K562 (cell line): ENCODE measurements around the gene TOM1L2. TPM values are rescaled to one million over a fixed set of nuclear protein-coding genes. Genes with fewer than 3 reads are reported as not detected.

ENCODE experiments used
- ATAC-seq: fragments of 200-7000 bp; cut with Tn5 transposase; 3 replicates; pipeline ENCODE4 v1.9.1; 2020; ENCODE audit warnings: moderate library complexity
- BruUV-seq: library from RNA; stranded (reverse); fragments of 400-500 nt; replicated peaks from 2 replicates; lab custom pipeline; 2021; lab: Mats Ljungman, UMichigan
- CTCF ChIA-PET: fragments of 300-600 bp; formaldehyde crosslinking; extraction: SDS; loops from one replicate; lab custom pipeline; 2021; ENCODE audit warnings: low intra/inter-chr PET ratio; lab: Yijun Ruan, JAX
- POLR2A ChIA-PET: fragments of 300-600, 350-650 bp; sonication (Branson Sonifier 250); formaldehyde crosslinking; extraction: SDS; loops from one replicate; lab custom pipeline; 2021; ENCODE audit warnings: antibody characterized with exemption, inconsistent platforms; lab: Yijun Ruan, JAX
- DNase-seq, 4 experiments: peaks; one replicate each; pipeline versions ENCODE4 v3.0.0 to v3.0.0-alpha.2; 2011 to 2018; ENCODE audit warnings: low spot score in 3 of 4, mixed read lengths in 3 of 4; ENCODE audit errors: extremely low read depth in 1 of 4
- FAIRE-seq: peaks from 2 replicates; lab custom pipeline; 2011; peaks lifted over from hg19 to GRCh38; lab: Jason Lieb, UNC
- H2AFZ ChIP-seq: 2 replicates; pipeline ENCODE4 v1.6.0; 2011; ENCODE audit warnings: low read depth, low read length, control low read depth, inconsistent platforms
- H3K27ac ChIP-seq: fragments of 200-600 bp; 3 replicates; pipeline ENCODE4 v1.8.0; 2011; ENCODE audit warnings: low read depth, mild to moderate bottlenecking, control low read depth, inconsistent platforms, low read length, moderate library complexity, mixed read lengths; ENCODE audit errors: extremely low read depth
- H3K27me3 ChIP-seq, 2 experiments: fragments of 300-600 bp in 1 of 2; 2 replicates in 1 of 2; 3 replicates in 1 of 2; pipeline versions ENCODE4 v1.6.0 to v1.8.0; 2011; ENCODE audit warnings: inconsistent platforms in 2 of 2, low read length in 2 of 2, mild to moderate bottlenecking in 1 of 2, mixed read lengths in 1 of 2, moderate library complexity in 1 of 2; ENCODE audit not compliant: control insufficient read depth in 2 of 2, insufficient read depth in 2 of 2
- H3K36me3 ChIP-seq: fragments of 300-600 bp; 3 replicates; pipeline ENCODE4 v1.8.0; 2011; ENCODE audit warnings: mild to moderate bottlenecking, low read length, inconsistent platforms; ENCODE audit not compliant: control insufficient read depth, insufficient read depth
- H3K4me1 ChIP-seq, 2 experiments: fragments of 200-600 bp in 1 of 2; replicated peaks in 1 of 2; 2 replicates in 1 of 2; 3 replicates in 1 of 2; pipeline versions ENCODE4 v1.5.1 to v1.8.0; 2011; ENCODE audit warnings: inconsistent platforms in 2 of 2, low read length in 2 of 2, mild to moderate bottlenecking in 1 of 2, mixed read lengths in 1 of 2, moderate library complexity in 1 of 2; ENCODE audit not compliant: control insufficient read depth in 2 of 2, insufficient read depth in 2 of 2
- H3K4me2 ChIP-seq: 2 replicates; pipeline ENCODE4 v1.6.1; 2011; ENCODE audit warnings: low read length, control low read depth, inconsistent platforms, mixed read lengths; ENCODE audit not compliant: insufficient read depth
- H3K4me3 ChIP-seq: fragments of 200-600 bp; sonication (generic), shearing (Covaris generic); 2 replicates; pipeline ENCODE4 v1.5.1; 2016; ENCODE audit warnings: control low read depth, inconsistent platforms
- H3K79me2 ChIP-seq: fragments of 200-600 bp; 3 replicates; pipeline ENCODE4 v1.8.0; 2011; ENCODE audit warnings: low read length, inconsistent platforms; ENCODE audit not compliant: control insufficient read depth, insufficient read depth
- H3K9ac ChIP-seq, 2 experiments: 2 replicates each; pipeline versions ENCODE4 v1.6.0 to v1.6.1; 2011; ENCODE audit warnings: low read depth in 2 of 2, low read length in 2 of 2, control low read depth in 1 of 2, inconsistent platforms in 1 of 2, mild to moderate bottlenecking in 1 of 2, mixed read lengths in 1 of 2; ENCODE audit not compliant: insufficient read depth in 1 of 2
- H3K9me1 ChIP-seq: one replicate; pipeline ENCODE4 v1.6.0; 2011; ENCODE audit warnings: inconsistent platforms, mild to moderate bottlenecking, low read length, moderate library complexity; ENCODE audit not compliant: control insufficient read depth, insufficient read depth
- H3K9me3 ChIP-seq: replicated peaks from 2 replicates; pipeline ENCODE4 v1.5.1; 2011; ENCODE audit warnings: low read depth, low read length, inconsistent platforms; ENCODE audit not compliant: control insufficient read depth, insufficient read depth
- H4K20me1 ChIP-seq: replicated peaks from 2 replicates; pipeline ENCODE4 v1.6.1; 2011; ENCODE audit warnings: low read length, inconsistent platforms, mixed read lengths; ENCODE audit not compliant: control insufficient read depth, insufficient read depth
- AFF1 ChIP-seq, 2 experiments: fragments of 450-650 bp; IDR thresholded peaks; 2 replicates each; pipeline ENCODE4 v1.6.1; 2018; ENCODE audit warnings: mild to moderate bottlenecking in 2 of 2, low read depth in 1 of 2; ENCODE audit not compliant: partially characterized antibody in 2 of 2
- BRCA1 ChIP-seq, 2 experiments: fragments of 450-650 bp in 1 of 2; sonication (generic) in 1 of 2; formaldehyde crosslinking in 1 of 2; IDR thresholded peaks; 2 replicates each; pipeline versions ENCODE4 v1.5.0 to v1.6.1; 2017 to 2020; ENCODE audit warnings: mild to moderate bottlenecking in 1 of 2, missing genetic modification reagents in 1 of 2
- BRF1 ChIP-seq: IDR thresholded peaks from 3 replicates; pipeline ENCODE4 v1.6.1; 2011; ENCODE audit warnings: borderline replicate concordance, mild to moderate bottlenecking; ENCODE audit not compliant: insufficient read length; ENCODE audit errors: extremely low read depth
- GATAD2B ChIP-seq: fragments of 450-650 bp; IDR thresholded peaks from 2 replicates; pipeline ENCODE4 v1.6.1; 2017; ENCODE audit warnings: mild to moderate bottlenecking, borderline replicate concordance
- HMG20A ChIP-seq: fragments of 450-650 bp; formaldehyde crosslinking; conservative IDR thresholded peaks from 2 replicates; pipeline ENCODE4 v1.4.0; 2020; ENCODE audit warnings: mild to moderate bottlenecking, mixed read lengths
- MBD2 ChIP-seq: sonication (generic); IDR thresholded peaks from 2 replicates; pipeline ENCODE4 v1.6.1; 2016; ENCODE audit warnings: low read depth, borderline replicate concordance
- SRSF9 ChIP-seq: fragments of 200-400 bp; formaldehyde crosslinking; IDR thresholded peaks from 2 replicates; pipeline ENCODE4 v1.6.1; 2017; ENCODE audit warnings: low read depth, low read length, borderline replicate concordance
- TGIF2 ChIP-seq: sonication (generic); formaldehyde crosslinking; IDR thresholded peaks from 2 replicates; pipeline ENCODE4 v1.8.1; 2022; ENCODE audit warnings: mild to moderate bottlenecking, missing genetic modification reagents, moderate library complexity
- ZNF586 ChIP-seq: fragments of 450-650 bp; formaldehyde crosslinking; conservative IDR thresholded peaks from 2 replicates; pipeline ENCODE4 v1.4.0; 2020; ENCODE audit warnings: mild to moderate bottlenecking, moderate library complexity
- ZNF589 ChIP-seq: fragments of 200-800 bp; sonication (Bioruptor generic); IDR thresholded peaks from 2 replicates; pipeline ENCODE4 v1.6.1; 2016; ENCODE audit warnings: low read depth, missing genetic modification characterization, missing compliant biosample characterization
- ZNF707 ChIP-seq: fragments of 250-450 bp; sonication (Bioruptor Pico); conservative IDR thresholded peaks from 2 replicates; pipeline ENCODE4 v1.8.0; 2022; ENCODE audit warnings: inconsistent platforms, mild to moderate bottlenecking, moderate library complexity
- ZNF785 ChIP-seq: fragments of 250-450 bp; sonication (Bioruptor Pico); IDR thresholded peaks from 2 replicates; pipeline ENCODE4 v1.4.0; 2020; ENCODE audit warnings: mild to moderate bottlenecking
- WGBS: fragments of 100-300 bp; shearing (Covaris generic); methylation state at CpG from one replicate; pipeline ENCODE4 v1.1.6; 2016; ENCODE audit warnings: low coverage, mixed read lengths; ENCODE audit not compliant: insufficient coverage; ENCODE audit errors: missing lambda C conversion rate; 5-methylcytosine and 5-hydroxymethylcytosine counted together
- in situ Hi-C: fragments of 300-500 bp; cut with MboI; formaldehyde crosslinking; loops from 4 replicates; pipeline ENCODE4 v1.15.0; 2018; ENCODE audit warnings: inconsistent platforms, mixed read lengths
- intact Hi-C: fragments of 100-400 bp; cut with micrococcal nuclease; formaldehyde crosslinking; loops from 2 replicates; pipeline ENCODE4 v1.14.2; 2022
- polyA plus RNA-seq, 8 experiments: library from polyadenylated mRNA; depleted of rRNA in 4 of 8; stranded (reverse) in 5 of 8; unstranded in 3 of 8; fragments of >200 nt; fragmentation: Nextera tagmentation in 2 of 8; fragmentation: Illumina TruSeq in 1 of 8; extraction: Ambion mirVana in 2 of 8; extraction: Trizol in 1 of 8; gene quantifications; 2 replicates each; pipeline versions ENCODE4 v1.2.1 to v1.2.3, GENCODE V29; 2011 to 2014; ENCODE audit warnings: inconsistent platforms in 1 of 8, missing spikeins in 1 of 8
- total RNA-seq, 7 experiments: library from RNA; depleted of rRNA in 6 of 7; stranded (reverse); fragments of >200 nt in 6 of 7; fragmentation: Illumina TruSeq in 2 of 7; extraction: Trizol in 2 of 7; gene quantifications; 2 replicates each; pipeline versions ENCODE4 v1.2.1 to v1.2.3, GENCODE V29; 2011 to 2021; ENCODE audit warnings: low replicate concordance in 1 of 7
- TF ChIP-seq, protein P1 (sequence below): fragments of 450-650 bp; IDR thresholded peaks from 2 replicates; pipeline ENCODE4 v1.7.1; 2018; ENCODE audit warnings: mild to moderate bottlenecking, low read depth; ENCODE audit not compliant: partially characterized antibody
- TF ChIP-seq, protein P2 (sequence below), 2 experiments: fragments of 450-650 bp in 1 of 2; sonication (generic) in 1 of 2; formaldehyde crosslinking in 1 of 2; IDR thresholded peaks in 1 of 2; conservative IDR thresholded peaks in 1 of 2; 2 replicates each; pipeline versions ENCODE4 v1.6.1 to v1.8.1; 2016 to 2023; ENCODE audit warnings: mild to moderate bottlenecking in 2 of 2, moderate library complexity in 2 of 2, inconsistent platforms in 1 of 2, missing genetic modification reagents in 1 of 2

TOM1L2 gene
- total and polyA plus RNA-seq, 9 of the 15 experiments (the other 6 are each of a cell fraction or from before 2014, with no cell fraction given), result 0.07 to 6.0 (median 2.5) TPM

DNA sequence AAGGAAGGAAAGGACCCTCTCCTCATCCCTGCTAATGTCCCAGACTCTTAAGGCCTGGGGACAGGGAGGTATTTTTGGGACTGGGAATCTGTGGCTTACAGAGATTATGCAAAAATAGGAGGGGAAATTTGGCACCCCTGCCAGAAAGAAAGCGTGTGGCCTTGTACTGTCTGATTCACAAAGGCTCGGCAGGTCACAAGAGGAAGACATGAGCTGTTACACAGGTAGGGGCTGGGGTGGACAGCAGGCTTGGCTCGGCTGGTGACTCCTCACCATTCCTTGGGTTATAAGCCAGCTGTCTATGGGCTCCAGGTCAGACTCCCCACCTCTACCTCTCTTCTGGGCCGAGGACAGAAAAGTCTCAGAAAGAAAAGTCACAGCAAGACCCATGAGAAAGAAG, 114.7 kb downstream of the TOM1L2 start:
- Histone ChIP-seq H3K79me2 (no peaks in the 10 kb centered on the region), H3K27ac (no peak overlapping the region), H3K9ac (no peak overlapping the region), H3K4me2 (no peak overlapping the region), H3K4me1 (peaks cover 0 to 5% of the 10 kb centered on the region in 2 experiments; a peak in 3 of 5 replicates), H3K9me1 (no peaks in the 10 kb centered on the region), H4K20me1 (no peaks in the 10 kb centered on the region), H3K4me3 (no peak overlapping the region), H3K27me3 (no peaks in the 10 kb centered on the region), H3K36me3 (no peaks in the 10 kb centered on the region), H3K9me3 (no peaks in the 10 kb centered on the region), H2AFZ (no peak overlapping the region)
- in situ Hi-C loops, result loop anchor here (5.0 kb wide), 1 partner anchor 40 kb away; no protein-coding TSS in a partner anchor
- POLR2A ChIA-PET, result interaction anchor here (1.3 kb wide), 1 partner anchor 21 kb away, joined by 3 read pairs; the partner anchor contains the start of gene SREBF1
- FAIRE-seq (no peak), ATAC-seq (no peak), DNase-seq (no peak)
- BruUV-seq, result no TSS peak
- intact Hi-C loops, result no loop called here
- TF ChIP-seq AFF1 (IDR thresholded peaks at IDR 0.05; ENCODE audit: low read depth in 1 of 2, partially characterized antibody in 2 of 2) (no peak), SRSF9 (no peak), GATAD2B (no peak), ZNF707 (CRISPR knock-in tag) (no peak), ZNF785 (CRISPR knock-in tag) (no peak), TGIF2 (no peak), MBD2 (no peak), BRF1 (no peak), HMG20A (CRISPR knock-in tag) (no peak), ZNF589 (CRISPR knock-in tag) (no peak), ZNF586 (CRISPR knock-in tag) (no peak), BRCA1 (IDR thresholded peaks at IDR 0.05) (no peak), BRCA1 (CRISPR knock-in tag; IDR thresholded peaks at IDR 0.05) (no peak)
- TF ChIP-seq, protein P1, sequence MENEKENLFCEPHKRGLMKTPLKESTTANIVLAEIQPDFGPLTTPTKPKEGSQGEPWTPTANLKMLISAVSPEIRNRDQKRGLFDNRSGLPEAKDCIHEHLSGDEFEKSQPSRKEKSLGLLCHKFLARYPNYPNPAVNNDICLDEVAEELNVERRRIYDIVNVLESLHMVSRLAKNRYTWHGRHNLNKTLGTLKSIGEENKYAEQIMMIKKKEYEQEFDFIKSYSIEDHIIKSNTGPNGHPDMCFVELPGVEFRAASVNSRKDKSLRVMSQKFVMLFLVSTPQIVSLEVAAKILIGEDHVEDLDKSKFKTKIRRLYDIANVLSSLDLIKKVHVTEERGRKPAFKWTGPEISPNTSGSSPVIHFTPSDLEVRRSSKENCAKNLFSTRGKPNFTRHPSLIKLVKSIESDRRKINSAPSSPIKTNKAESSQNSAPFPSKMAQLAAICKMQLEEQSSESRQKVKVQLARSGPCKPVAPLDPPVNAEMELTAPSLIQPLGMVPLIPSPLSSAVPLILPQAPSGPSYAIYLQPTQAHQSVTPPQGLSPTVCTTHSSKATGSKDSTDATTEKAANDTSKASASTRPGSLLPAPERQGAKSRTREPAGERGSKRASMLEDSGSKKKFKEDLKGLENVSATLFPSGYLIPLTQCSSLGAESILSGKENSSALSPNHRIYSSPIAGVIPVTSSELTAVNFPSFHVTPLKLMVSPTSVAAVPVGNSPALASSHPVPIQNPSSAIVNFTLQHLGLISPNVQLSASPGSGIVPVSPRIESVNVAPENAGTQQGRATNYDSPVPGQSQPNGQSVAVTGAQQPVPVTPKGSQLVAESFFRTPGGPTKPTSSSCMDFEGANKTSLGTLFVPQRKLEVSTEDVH, result no peak
- TF ChIP-seq, protein P2, sequence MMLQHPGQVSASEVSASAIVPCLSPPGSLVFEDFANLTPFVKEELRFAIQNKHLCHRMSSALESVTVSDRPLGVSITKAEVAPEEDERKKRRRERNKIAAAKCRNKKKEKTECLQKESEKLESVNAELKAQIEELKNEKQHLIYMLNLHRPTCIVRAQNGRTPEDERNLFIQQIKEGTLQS (IDR thresholded peaks at IDR 0.05), result no peak
- TF ChIP-seq, protein P2 (CRISPR knock-in tag; conservative IDR thresholded peaks at IDR 0.05), result no peak
- 54% methylated on average over 3 of the region's 4 CpGs for WGBS
- CTCF ChIA-PET, result interaction anchor here (0.6 kb wide), 1 partner anchor 24 kb away, joined by 3 read pairs; no protein-coding TSS in a partner anchor
